OCI-LY3 (cell line): ENCODE results near the gene DR1.

Experiments used
- H2AFZ ChIP-seq: fragments of 200-600, 300-600 bp; shearing (Covaris generic); 2 replicates; pipeline ENCODE4 v1.6.0; 2014; ENCODE audit warnings: antibody characterized with exemption, low read depth, low read length
- H3K27ac ChIP-seq: fragments of 200-600, 300-600 bp; sonication (generic); 2 replicates; pipeline ENCODE4 v1.5.1; 2014; ENCODE audit warnings: mild to moderate bottlenecking, low read length, moderate library complexity, mixed read lengths
- H3K27me3 ChIP-seq: fragments of 200-600, 300-600 bp; sonication (generic); 2 replicates; pipeline ENCODE4 v1.6.1; 2014; ENCODE audit warnings: low read depth, low read length, mixed read lengths
- H3K36me3 ChIP-seq: fragments of 200-600, 300-600 bp; sonication (generic); replicated peaks from 2 replicates; pipeline ENCODE3; 2014; ENCODE audit warnings: low read depth, low read length, mixed read lengths
- H3K4me1 ChIP-seq: fragments of 300-600, 200-600 bp; sonication (generic); 2 replicates; pipeline ENCODE4 v1.6.1; 2014; ENCODE audit warnings: low read length, mixed read lengths
- H3K4me2 ChIP-seq: fragments of 200-600, 300-600 bp; sonication (generic); 2 replicates; pipeline ENCODE4 v1.6.1; 2014; ENCODE audit warnings: low read length, mixed read lengths
- H3K4me3 ChIP-seq: fragments of 300-600, 200-600 bp; sonication (generic); 2 replicates; pipeline ENCODE4 v1.5.1; 2014; ENCODE audit warnings: antibody characterized with exemption, mild to moderate bottlenecking, low read length, moderate library complexity
- H3K79me2 ChIP-seq: fragments of 300-600, 200-600 bp; shearing (Covaris generic); 2 replicates; pipeline ENCODE4 v1.6.1; 2014; ENCODE audit warnings: mild to moderate bottlenecking, low read length, mixed read lengths
- H3K9ac ChIP-seq: fragments of 300-600, 200-600 bp; shearing (Covaris generic); 2 replicates; pipeline ENCODE4 v1.6.0; 2014; ENCODE audit warnings: mild to moderate bottlenecking, low read length, moderate library complexity
- H3K9me3 ChIP-seq: fragments of 200-600, 300-600 bp; shearing (Covaris generic); 2 replicates; pipeline ENCODE4 v1.6.1; 2014; ENCODE audit warnings: low read length, mixed read lengths; ENCODE audit not compliant: insufficient read depth
- H4K20me1 ChIP-seq: fragments of 200-600, 300-600 bp; sonication (generic); 2 replicates; pipeline ENCODE4 v1.6.1; 2016; ENCODE audit warnings: low read length, mixed read lengths; ENCODE audit not compliant: insufficient read depth
- CTCF ChIP-seq: fragments of 200-600, 300-600 bp; sonication (generic); IDR thresholded peaks from 2 replicates; pipeline ENCODE4 v1.5.1; 2014; ENCODE audit warnings: antibody characterized with exemption, low read length, low read depth
- EZH2phosphoT487 ChIP-seq: fragments of 200-600 bp; shearing (Covaris generic); IDR thresholded peaks from 2 replicates; pipeline ENCODE4 v1.6.1; 2018; ENCODE audit warnings: antibody characterized with exemption, mixed run types, low read depth

DR1 gene

GRCh38 chr1:93317943-93318342 is 27.8 kb upstream of the DR1 start:
- Histone ChIP-seq H4K20me1 (no peaks in the 10 kb centered on the region), H3K27ac (no peak overlapping the region), H3K9me3 (no peaks in the 10 kb centered on the region), H3K27me3 (no peaks in the 10 kb centered on the region), H2AFZ (no peak overlapping the region), H3K36me3 (no peaks in the 10 kb centered on the region), H3K4me2 (no peak overlapping the region), H3K4me3 (no peak overlapping the region), H3K79me2 (no peaks in the 10 kb centered on the region), H3K4me1 (no peaks in the 10 kb centered on the region), H3K9ac (no peak overlapping the region)
- TF ChIP-seq EZH2phosphoT487 (no peak), CTCF (no peak)

DNA sequence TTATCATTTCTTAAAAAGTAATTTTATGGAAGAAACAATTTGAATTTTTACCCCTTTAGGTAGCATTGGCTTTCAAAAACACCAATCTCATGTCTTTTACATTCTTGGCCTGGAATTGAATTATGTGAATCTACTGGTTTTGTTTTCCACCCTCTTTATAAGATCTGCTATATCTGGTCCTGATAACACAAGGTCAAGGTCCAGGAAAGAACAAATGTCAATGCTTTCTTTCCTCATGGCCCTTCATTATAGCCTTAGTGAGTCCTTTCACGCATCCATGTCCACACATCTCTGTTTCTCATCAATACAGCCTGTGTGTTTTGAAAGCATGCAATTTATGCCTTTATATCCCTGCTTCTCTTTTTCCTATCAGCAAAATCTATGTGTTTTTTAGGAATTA is 24.0 kb upstream of the DR1 start:
- no peaks in the 10 kb centered on the region for H3K27me3 ChIP-seq
- no peaks in the 10 kb centered on the region for H3K9me3 ChIP-seq
- no peaks in the 10 kb centered on the region for H3K4me1 ChIP-seq
- TF ChIP-seq CTCF = no peak
- no peak for TF ChIP-seq EZH2phosphoT487
- H2AFZ ChIP-seq = no peak overlapping the region
- no peak overlapping the region for H3K27ac ChIP-seq
- no peaks in the 10 kb centered on the region for H4K20me1 ChIP-seq
- H3K4me3 ChIP-seq = no peak overlapping the region
- no peaks in the 10 kb centered on the region for H3K36me3 ChIP-seq
- no peaks in the 10 kb centered on the region for H3K79me2 ChIP-seq
- no peak overlapping the region for H3K9ac ChIP-seq
- no peak overlapping the region for H3K4me2 ChIP-seq

DNA sequence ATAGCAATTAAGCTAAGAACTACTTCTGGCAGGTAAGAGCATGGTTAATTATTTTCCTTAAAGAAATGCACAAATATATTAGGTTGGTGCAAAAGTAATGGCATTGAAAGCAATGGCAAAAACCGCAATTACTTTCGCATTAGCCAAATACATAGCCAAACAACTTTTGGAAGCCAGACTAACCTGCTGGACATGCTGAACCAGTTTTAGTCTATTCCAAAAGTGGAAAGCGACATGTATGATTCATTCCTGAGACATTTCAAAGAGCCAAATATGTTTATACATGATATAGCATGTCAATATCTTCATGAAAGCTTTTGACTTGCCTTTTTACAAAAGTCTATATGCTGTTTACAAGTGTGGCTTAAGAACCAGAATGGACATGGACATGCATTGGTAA is 23.4 kb upstream of the DR1 start:
- H3K4me3 ChIP-seq = no peak overlapping the region
- no peak overlapping the region for H3K27ac ChIP-seq
- no peak for TF ChIP-seq EZH2phosphoT487
- TF ChIP-seq CTCF = no peak
- H3K4me1 ChIP-seq = no peaks in the 10 kb centered on the region
- no peaks in the 10 kb centered on the region for H3K36me3 ChIP-seq
- no peak overlapping the region for H3K9ac ChIP-seq
- no peaks in the 10 kb centered on the region for H3K27me3 ChIP-seq
- no peaks in the 10 kb centered on the region for H4K20me1 ChIP-seq
- H2AFZ ChIP-seq = no peak overlapping the region
- no peaks in the 10 kb centered on the region for H3K9me3 ChIP-seq
- H3K79me2 ChIP-seq = no peaks in the 10 kb centered on the region
- no peak overlapping the region for H3K4me2 ChIP-seq

DNA sequence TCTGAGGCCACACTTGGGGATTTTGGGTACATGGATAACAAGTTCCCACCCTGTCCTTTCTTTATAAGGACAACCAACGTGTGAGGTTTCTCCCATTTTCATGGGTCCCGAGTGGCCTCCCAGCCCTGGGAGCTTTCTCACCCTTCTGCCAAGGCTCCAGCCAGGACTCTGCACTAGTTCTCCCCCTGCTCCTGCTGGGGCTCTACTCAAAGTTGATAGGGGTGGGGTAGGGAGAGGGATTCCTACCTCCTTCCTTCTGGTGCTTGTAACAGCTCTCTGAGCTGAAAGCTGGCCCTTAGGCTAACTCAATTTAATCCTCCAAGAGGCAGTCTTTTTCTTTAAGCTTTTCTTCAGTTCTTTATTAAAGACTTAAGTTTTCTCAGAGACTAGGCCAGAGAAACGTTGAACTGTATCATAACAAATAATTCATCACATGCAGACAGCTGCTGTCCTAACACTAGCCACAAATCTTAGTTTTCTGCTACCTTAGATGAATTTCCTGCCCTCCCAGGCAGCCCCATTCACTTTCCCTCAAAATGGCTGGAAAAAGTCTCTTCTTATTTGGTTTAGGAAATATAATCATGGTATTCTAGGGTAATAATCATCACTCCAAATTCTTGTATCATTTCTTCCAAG is 22.4 kb upstream of the DR1 start:
- no peak overlapping the region for H2AFZ ChIP-seq
- H3K4me2 ChIP-seq = no peak overlapping the region
- H3K4me3 ChIP-seq = no peak overlapping the region
- H3K9ac ChIP-seq = no peak overlapping the region
- H3K27ac ChIP-seq = no peak overlapping the region
- peaks cover 4% of the 10 kb centered on the region for H3K4me1 ChIP-seq
- no peaks in the 10 kb centered on the region for H4K20me1 ChIP-seq
- H3K36me3 ChIP-seq = no peaks in the 10 kb centered on the region
- no peaks in the 10 kb centered on the region for H3K27me3 ChIP-seq
- TF ChIP-seq CTCF (no peak), EZH2phosphoT487 (no peak)
- H3K9me3 ChIP-seq = no peaks in the 10 kb centered on the region
- no peaks in the 10 kb centered on the region for H3K79me2 ChIP-seq
